Mesendoderm (in vitro differentiated cells): ENCODE results near the gene NDUFA12.
"Not testable (repeated sequence)": the region's sequence is repeated elsewhere in the genome, so short reads cannot be mapped to it uniquely, and the experiment has no call there.

Source experiments
- DNase-seq: peaks from one replicate; pipeline ENCODE4 v3.0.0; 2013
- H2AK5ac ChIP-seq: 2 replicates; pipeline ENCODE4 v1.6.1; 2013; ENCODE audit warnings: low read length, inconsistent platforms
- H2BK120ac ChIP-seq: 2 replicates; pipeline ENCODE4 v1.6.1; 2013; ENCODE audit warnings: low read depth, mild to moderate bottlenecking, low read length, moderate library complexity, mixed read lengths
- H2BK15ac ChIP-seq: replicated peaks from 2 replicates; pipeline ENCODE4 v1.6.1; 2013; ENCODE audit warnings: low read depth, mild to moderate bottlenecking, moderate library complexity
- H2BK5ac ChIP-seq: 2 replicates; pipeline ENCODE4 v1.6.1; 2013; ENCODE audit warnings: low read length, inconsistent platforms
- H3K18ac ChIP-seq: 2 replicates; pipeline ENCODE4 v1.6.1; 2013; ENCODE audit warnings: mild to moderate bottlenecking, low read length, mixed read lengths
- H3K23ac ChIP-seq: one replicate; pipeline ENCODE4 v1.6.1; 2013; ENCODE audit warnings: low read length
- H3K27ac ChIP-seq: 2 replicates; pipeline ENCODE4 v1.5.1; 2013; ENCODE audit warnings: low read depth, mild to moderate bottlenecking, inconsistent platforms, low read length, moderate library complexity
- H3K27me3 ChIP-seq: 2 replicates; pipeline ENCODE4 v1.6.1; 2013; ENCODE audit warnings: low read length, control low read depth, mild to moderate bottlenecking, inconsistent platforms; ENCODE audit not compliant: insufficient read depth, poor library complexity
- H3K36me3 ChIP-seq: 2 replicates; pipeline ENCODE4 v1.6.1; 2013; ENCODE audit warnings: low read length, inconsistent platforms; ENCODE audit not compliant: control insufficient read depth, insufficient read depth
- H3K4ac ChIP-seq: one replicate; pipeline ENCODE4 v1.6.1; 2013; ENCODE audit warnings: low read depth, mild to moderate bottlenecking, low read length, moderate library complexity
- H3K4me1 ChIP-seq: 2 replicates; pipeline ENCODE4 v1.6.1; 2013; ENCODE audit warnings: low read depth, low read length, inconsistent platforms; ENCODE audit not compliant: control insufficient read depth
- H3K4me2 ChIP-seq: 2 replicates; pipeline ENCODE4 v1.6.1; 2013; ENCODE audit warnings: low read length
- H3K4me3 ChIP-seq: 2 replicates; pipeline ENCODE4 v1.5.1; 2013; ENCODE audit warnings: mild to moderate bottlenecking, low read length
- H3K56ac ChIP-seq: one replicate; pipeline ENCODE4 v1.6.1; 2013; ENCODE audit warnings: low read length
- H3K79me1 ChIP-seq: 2 replicates; pipeline ENCODE4 v1.6.1; 2013; ENCODE audit warnings: low read length, inconsistent platforms
- H3K79me2 ChIP-seq: 2 replicates; pipeline ENCODE4 v1.6.1; 2013; ENCODE audit warnings: mild to moderate bottlenecking, low read length; ENCODE audit not compliant: control insufficient read depth, insufficient read depth
- H3K9ac ChIP-seq: 2 replicates; pipeline ENCODE4 v1.6.1; 2013; ENCODE audit warnings: low read length, inconsistent platforms
- H4K5ac ChIP-seq: one replicate; pipeline ENCODE4 v1.6.1; 2013; ENCODE audit warnings: low read length
- H4K8ac ChIP-seq: one replicate; pipeline ENCODE4 v1.6.1; 2013; ENCODE audit warnings: low read depth, mild to moderate bottlenecking, control low read depth, low read length, moderate library complexity
- WGBS: extraction: QIAGEN DNeasy Blood & Tissue Kit; methylation state at CpG from one replicate; pipeline ENCODE4 v1.1.7; 2013; ENCODE audit warnings: low lambda C conversion rate, missing lambda C conversion rate; ENCODE audit not compliant: insufficient coverage; ENCODE audit errors: extremely low coverage; 5-methylcytosine and 5-hydroxymethylcytosine counted together

Gene NDUFA12

GRCh38 chr12:94998326-94998725 is 5.2 kb downstream of the NDUFA12 start:
- H4K8ac ChIP-seq: no peak overlapping the region
- no peak overlapping the region for H2BK15ac ChIP-seq
- no peak overlapping the region for H3K27ac ChIP-seq
- H3K27me3 ChIP-seq: no peaks in the 10 kb centered on the region
- H3K18ac ChIP-seq: no peak overlapping the region
- DNase-seq: no peak
- H4K5ac ChIP-seq: no peak overlapping the region
- H3K9ac ChIP-seq: no peak overlapping the region
- H3K4me1 ChIP-seq: no peaks in the 10 kb centered on the region
- H3K4me2 ChIP-seq: no peak overlapping the region
- H3K4me3 ChIP-seq: no peak overlapping the region
- no peak overlapping the region for H2AK5ac ChIP-seq
- H2BK5ac ChIP-seq: no peak overlapping the region
- H3K4ac ChIP-seq: no peak overlapping the region
- H3K36me3 ChIP-seq: no peaks in the 10 kb centered on the region
- H3K79me2 ChIP-seq: peaks cover 3% of the 10 kb centered on the region
- no CpG with 5 or more reads among the region's 4 CpGs for WGBS
- H3K56ac ChIP-seq: no peak overlapping the region
- peaks cover 7% of the 10 kb centered on the region for H3K79me1 ChIP-seq
- no peak overlapping the region for H3K23ac ChIP-seq
- no peak overlapping the region for H2BK120ac ChIP-seq

- H4K8ac ChIP-seq: no peak overlapping the region
- no peak overlapping the region for H3K4me2 ChIP-seq
- H3K18ac ChIP-seq: no peak overlapping the region
- H3K9ac ChIP-seq: no peak overlapping the region
- H3K79me2 ChIP-seq: peaks cover 3% of the 10 kb centered on the region
- H3K56ac ChIP-seq: no peak overlapping the region
- no peaks in the 10 kb centered on the region for H3K36me3 ChIP-seq
- H2BK120ac ChIP-seq: no peak overlapping the region
- no peaks in the 10 kb centered on the region for H3K27me3 ChIP-seq
- H3K4me1 ChIP-seq: no peaks in the 10 kb centered on the region
- H2BK15ac ChIP-seq: no peak overlapping the region
- no peak overlapping the region for H3K27ac ChIP-seq
- H3K4me3 ChIP-seq: no peak overlapping the region
- no peak overlapping the region for H3K23ac ChIP-seq
- no peak overlapping the region for H3K4ac ChIP-seq
- no peak overlapping the region for H4K5ac ChIP-seq
- DNase-seq: no peak
- no peak overlapping the region for H2BK5ac ChIP-seq
- H3K79me1 ChIP-seq: peaks cover 5% of the 10 kb centered on the region
- no peak overlapping the region for H2AK5ac ChIP-seq
These were observed 5.8 kb downstream of the NDUFA12 start for GRCh38 chr12:94997726-94998125.

DNA sequence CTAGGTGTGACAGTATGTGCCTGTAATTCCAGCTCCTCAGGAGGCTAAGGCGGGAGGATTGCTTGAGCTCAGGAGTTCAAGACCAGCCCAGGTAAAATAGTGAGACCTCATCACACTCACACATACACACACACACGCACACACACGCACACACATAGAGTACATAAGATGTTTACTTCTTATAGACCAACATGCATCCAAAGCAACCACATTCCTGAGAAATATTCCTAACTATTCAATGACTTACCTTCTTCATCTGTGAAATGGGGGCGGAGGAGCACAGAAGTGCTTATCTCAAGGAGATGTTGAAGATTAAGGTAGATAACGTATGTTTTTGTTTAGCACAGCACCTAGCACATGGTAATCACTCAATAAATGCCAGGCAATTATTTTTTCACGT is 6.4 kb downstream of the NDUFA12 start:
- H3K18ac ChIP-seq: no peak overlapping the region
- H3K56ac ChIP-seq: no peak overlapping the region
- no CpG with 5 or more reads among the region's 6 CpGs for WGBS
- H3K4me2 ChIP-seq: no peak overlapping the region
- no peaks in the 10 kb centered on the region for H3K36me3 ChIP-seq
- H2AK5ac ChIP-seq: no peak overlapping the region
- no peak overlapping the region for H2BK5ac ChIP-seq
- no peak overlapping the region for H3K4me3 ChIP-seq
- no peak overlapping the region for H3K27ac ChIP-seq
- no peak overlapping the region for H3K23ac ChIP-seq
- no peaks in the 10 kb centered on the region for H3K4me1 ChIP-seq
- no peak overlapping the region for H4K5ac ChIP-seq
- H3K27me3 ChIP-seq: no peaks in the 10 kb centered on the region
- H2BK15ac ChIP-seq: no peak overlapping the region
- H3K79me2 ChIP-seq: peaks cover 3% of the 10 kb centered on the region
- H3K4ac ChIP-seq: no peak overlapping the region
- H2BK120ac ChIP-seq: no peak overlapping the region
- H3K79me1 ChIP-seq: peaks cover 5% of the 10 kb centered on the region
- no peak overlapping the region for H4K8ac ChIP-seq
- no peak for DNase-seq
- no peak overlapping the region for H3K9ac ChIP-seq

- Histone ChIP-seq H2BK120ac (no peak overlapping the region), H3K9ac (no peak overlapping the region), H3K36me3 (no peaks in the 10 kb centered on the region), H2BK15ac (no peak overlapping the region), H3K56ac (no peak overlapping the region), H3K23ac (no peak overlapping the region), H3K79me2 (peaks cover 3% of the 10 kb centered on the region), H4K8ac (no peak overlapping the region), H3K4me2 (no peak overlapping the region), H2AK5ac (no peak overlapping the region), H3K27me3 (no peaks in the 10 kb centered on the region), H3K79me1 (peaks cover 5% of the 10 kb centered on the region), H4K5ac (no peak overlapping the region), H3K27ac (no peak overlapping the region), H2BK5ac (no peak overlapping the region), H3K4me3 (no peak overlapping the region), H3K4ac (no peak overlapping the region), H3K4me1 (no peaks in the 10 kb centered on the region), H3K18ac (no peak overlapping the region)
- no CpG with 5 or more reads among the region's 2 CpGs for WGBS
- DNase-seq: no peak
These were observed 9.2 kb downstream of the NDUFA12 start for GRCh38 chr12:94994312-94994711.

DNA sequence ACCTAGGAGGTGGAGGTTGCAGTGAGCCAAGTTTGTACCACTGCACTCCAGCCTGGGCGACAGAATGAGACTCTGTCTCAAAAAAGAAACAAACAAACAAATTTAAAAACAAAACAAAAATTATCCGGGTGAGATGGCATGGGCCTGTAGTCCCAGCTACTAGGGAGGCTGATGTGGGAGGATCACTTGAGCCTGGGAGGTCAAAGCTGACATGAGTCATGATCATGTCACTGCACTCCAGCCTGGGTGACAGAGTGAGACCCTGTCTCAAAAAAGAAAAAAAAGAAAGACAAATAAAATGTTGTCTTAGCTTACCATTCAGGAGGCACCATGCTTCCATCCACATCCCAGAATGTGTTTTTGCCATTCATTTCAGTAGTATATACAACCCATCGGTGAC is 9.6 kb downstream of the NDUFA12 start:
- not testable (repeated sequence) for H3K79me1 ChIP-seq, H4K5ac ChIP-seq, H3K18ac ChIP-seq, H3K4me2 ChIP-seq, H2BK120ac ChIP-seq, H3K4me1 ChIP-seq, H2BK5ac ChIP-seq, H3K9ac ChIP-seq, H4K8ac ChIP-seq, H3K56ac ChIP-seq, H3K27me3 ChIP-seq, H3K4ac ChIP-seq, H3K79me2 ChIP-seq, DNase-seq, H3K23ac ChIP-seq, H2BK15ac ChIP-seq, H3K4me3 ChIP-seq, H3K36me3 ChIP-seq, H3K27ac ChIP-seq, H2AK5ac ChIP-seq
- WGBS: no CpG with 5 or more reads among the region's 3 CpGs

DNA sequence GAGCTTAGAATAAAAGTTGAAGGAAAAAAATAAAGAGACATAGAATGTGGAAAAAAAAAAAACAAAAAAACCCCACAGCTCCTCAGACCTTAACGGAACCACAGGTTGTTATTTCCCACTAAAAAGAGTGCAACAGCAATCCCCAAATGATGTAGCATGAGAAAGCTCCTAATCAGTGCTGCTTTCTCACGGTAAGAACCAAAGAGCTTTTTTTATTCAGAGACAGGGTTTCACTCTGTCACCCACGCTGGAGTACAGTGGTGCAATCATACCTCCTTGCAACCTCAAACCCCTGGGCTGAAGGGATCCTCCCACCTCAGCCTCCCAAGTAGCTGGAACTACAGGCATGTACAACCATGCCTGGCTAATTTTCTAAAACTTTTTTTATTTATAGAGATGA is 13.3 kb downstream of the NDUFA12 start:
- Histone ChIP-seq H3K56ac (no peak overlapping the region), H3K4ac (no peak overlapping the region), H2BK120ac (no peak overlapping the region), H3K9ac (no peak overlapping the region), H2AK5ac (no peak overlapping the region), H3K23ac (no peak overlapping the region), H3K4me2 (no peak overlapping the region), H3K27me3 (no peaks in the 10 kb centered on the region), H4K8ac (no peak overlapping the region), H2BK15ac (no peak overlapping the region), H3K4me1 (no peaks in the 10 kb centered on the region), H3K36me3 (no peaks in the 10 kb centered on the region), H3K18ac (no peak overlapping the region), H3K79me1 (no peaks in the 10 kb centered on the region), H3K27ac (no peak overlapping the region), H2BK5ac (no peak overlapping the region), H4K5ac (no peak overlapping the region), H3K4me3 (no peak overlapping the region), H3K79me2 (no peaks in the 10 kb centered on the region)
- no peak for DNase-seq
- no CpG with 5 or more reads among the region's 3 CpGs for WGBS
